ENCODE results near the gene CSK. TPM values are rescaled to one million over a fixed set of nuclear protein-coding genes. Genes with fewer than 3 reads are reported as not detected.

Gene CSK
- total and polyA plus RNA-seq, 3 donors from 2014 or later = 41.5 to 45.6 (median 43.1) TPM

DNA sequence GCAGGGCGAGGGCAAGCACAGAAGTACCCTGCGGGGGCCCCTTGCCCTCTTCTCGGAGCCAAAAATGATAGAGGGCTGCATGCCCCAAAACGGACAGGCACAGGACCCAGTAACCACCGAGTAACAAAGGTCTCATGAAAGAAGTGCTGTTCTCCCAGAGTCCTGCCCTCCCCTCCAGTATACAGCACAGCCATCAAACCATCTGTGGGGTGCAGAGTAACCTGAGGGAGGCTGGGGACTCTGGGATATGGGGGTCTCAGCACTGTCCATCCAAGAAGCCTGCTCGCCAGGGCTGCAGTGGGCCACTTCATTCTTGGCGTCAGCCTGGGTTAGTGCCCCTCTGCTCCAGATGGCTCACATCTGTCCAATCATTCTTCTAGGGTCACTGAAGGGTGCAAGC, 55.0 kb downstream of the CSK start:
- Histone ChIP-seq H3K36me3 (ENCODE audit: low read depth, missing control alignments) (no peaks in the 10 kb centered on the region), H3K4me1 (peaks cover 6% of the 10 kb centered on the region), H3K27me3 (no peaks in the 10 kb centered on the region), H3K4me3 (no peak overlapping the region), H3K9me3 (no peaks in the 10 kb centered on the region), H3K27ac (no peak overlapping the region)
- no peak for TF ChIP-seq POLR2A (IDR thresholded peaks at IDR 0.05)
- TF ChIP-seq, protein P1, sequence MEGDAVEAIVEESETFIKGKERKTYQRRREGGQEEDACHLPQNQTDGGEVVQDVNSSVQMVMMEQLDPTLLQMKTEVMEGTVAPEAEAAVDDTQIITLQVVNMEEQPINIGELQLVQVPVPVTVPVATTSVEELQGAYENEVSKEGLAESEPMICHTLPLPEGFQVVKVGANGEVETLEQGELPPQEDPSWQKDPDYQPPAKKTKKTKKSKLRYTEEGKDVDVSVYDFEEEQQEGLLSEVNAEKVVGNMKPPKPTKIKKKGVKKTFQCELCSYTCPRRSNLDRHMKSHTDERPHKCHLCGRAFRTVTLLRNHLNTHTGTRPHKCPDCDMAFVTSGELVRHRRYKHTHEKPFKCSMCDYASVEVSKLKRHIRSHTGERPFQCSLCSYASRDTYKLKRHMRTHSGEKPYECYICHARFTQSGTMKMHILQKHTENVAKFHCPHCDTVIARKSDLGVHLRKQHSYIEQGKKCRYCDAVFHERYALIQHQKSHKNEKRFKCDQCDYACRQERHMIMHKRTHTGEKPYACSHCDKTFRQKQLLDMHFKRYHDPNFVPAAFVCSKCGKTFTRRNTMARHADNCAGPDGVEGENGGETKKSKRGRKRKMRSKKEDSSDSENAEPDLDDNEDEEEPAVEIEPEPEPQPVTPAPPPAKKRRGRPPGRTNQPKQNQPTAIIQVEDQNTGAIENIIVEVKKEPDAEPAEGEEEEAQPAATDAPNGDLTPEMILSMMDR (IDR thresholded peaks at IDR 0.05) = no peak
- 85 to 88% methylated on average over 3 to 7 of the region's 7 CpGs for WGBS, 2 donors
- no peak for DNase-seq
- intact Hi-C loops (cut with DNase I; ENCODE audit: low total_unique reads) = no loop called here

DNA sequence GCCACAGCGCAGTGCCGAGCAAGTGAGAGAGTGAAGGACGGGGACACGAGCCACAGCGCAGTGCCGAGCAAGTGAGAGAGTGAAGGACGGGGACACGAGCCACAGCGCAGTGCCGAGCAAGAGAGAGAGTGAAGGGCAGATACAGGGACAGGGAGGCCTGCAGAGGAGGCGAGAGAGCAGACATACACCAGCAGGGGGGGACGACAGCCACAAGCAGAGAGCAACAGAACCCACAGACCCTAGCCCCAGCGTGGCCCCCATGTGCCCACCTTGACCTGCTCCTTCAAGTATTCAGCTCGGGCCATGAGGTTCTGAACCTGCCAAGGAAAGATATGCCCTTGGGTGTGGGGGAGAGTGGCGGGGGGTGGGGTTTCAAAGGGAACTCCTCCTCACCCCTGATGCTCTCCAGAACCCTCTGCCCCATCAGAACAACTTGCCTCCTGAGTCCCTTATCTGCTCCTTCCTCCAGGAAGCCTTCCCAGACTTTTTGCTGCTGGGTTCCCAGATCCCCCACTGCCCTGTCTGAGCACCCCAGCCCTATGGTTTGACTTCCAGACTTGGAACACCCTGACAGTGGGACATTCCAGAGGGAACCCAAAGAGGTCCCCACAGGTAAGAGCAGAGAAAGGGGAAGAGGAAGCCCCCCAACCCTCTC, 55.7 kb downstream of the CSK start:
- no peak overlapping the region for H3K4me3 ChIP-seq
- no peak for DNase-seq
- TF ChIP-seq POLR2A (IDR thresholded peaks at IDR 0.05) = no peak
- TF ChIP-seq, protein P1 (IDR thresholded peaks at IDR 0.05) = no peak
- 81 to 87% methylated on average over 15 of the region's 15 CpGs for WGBS, 2 donors
- H3K9me3 ChIP-seq = no peaks in the 10 kb centered on the region
- no peaks in the 10 kb centered on the region for H3K27me3 ChIP-seq
- H3K27ac ChIP-seq = no peak overlapping the region
- no peaks in the 10 kb centered on the region for H3K36me3 ChIP-seq (ENCODE audit: low read depth, missing control alignments)
- H3K4me1 ChIP-seq = peaks cover 11% of the 10 kb centered on the region
- intact Hi-C loops (cut with DNase I; ENCODE audit: low total_unique reads) = no loop called here

DNA sequence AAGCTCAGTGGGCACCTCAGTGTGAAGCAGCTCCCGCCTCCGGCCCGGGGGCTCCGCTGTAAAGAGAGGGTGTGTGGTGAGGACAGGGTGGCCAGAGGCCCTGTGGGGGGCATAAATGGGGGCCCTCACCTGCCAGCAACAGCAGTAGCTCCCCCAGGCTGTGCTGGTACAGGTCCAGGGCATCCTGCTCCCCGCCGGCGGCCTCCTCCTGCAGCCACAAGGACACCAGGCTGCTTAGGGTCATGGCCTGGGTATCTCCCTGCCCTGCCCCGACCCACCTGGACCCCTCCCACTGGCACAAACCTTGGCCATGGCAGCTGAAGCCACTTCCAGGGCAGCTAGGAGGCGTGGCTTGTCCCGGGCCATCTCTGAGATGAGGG, 56.2 kb downstream of the CSK start:
- peaks cover 11% of the 10 kb centered on the region for H3K4me1 ChIP-seq
- no peak for DNase-seq
- intact Hi-C loops (cut with DNase I; ENCODE audit: low total_unique reads) = no loop called here
- no peak overlapping the region for H3K27ac ChIP-seq
- TF ChIP-seq POLR2A (IDR thresholded peaks at IDR 0.05) = no peak
- TF ChIP-seq, protein P1 (IDR thresholded peaks at IDR 0.05) = no peak
- 94 to 98% methylated on average over 8 to 10 of the region's 10 CpGs for WGBS, 2 donors
- H3K36me3 ChIP-seq (ENCODE audit: low read depth, missing control alignments) = no peaks in the 10 kb centered on the region
- no peaks in the 10 kb centered on the region for H3K27me3 ChIP-seq
- no peak overlapping the region for H3K4me3 ChIP-seq
- H3K9me3 ChIP-seq = no peaks in the 10 kb centered on the region

DNA sequence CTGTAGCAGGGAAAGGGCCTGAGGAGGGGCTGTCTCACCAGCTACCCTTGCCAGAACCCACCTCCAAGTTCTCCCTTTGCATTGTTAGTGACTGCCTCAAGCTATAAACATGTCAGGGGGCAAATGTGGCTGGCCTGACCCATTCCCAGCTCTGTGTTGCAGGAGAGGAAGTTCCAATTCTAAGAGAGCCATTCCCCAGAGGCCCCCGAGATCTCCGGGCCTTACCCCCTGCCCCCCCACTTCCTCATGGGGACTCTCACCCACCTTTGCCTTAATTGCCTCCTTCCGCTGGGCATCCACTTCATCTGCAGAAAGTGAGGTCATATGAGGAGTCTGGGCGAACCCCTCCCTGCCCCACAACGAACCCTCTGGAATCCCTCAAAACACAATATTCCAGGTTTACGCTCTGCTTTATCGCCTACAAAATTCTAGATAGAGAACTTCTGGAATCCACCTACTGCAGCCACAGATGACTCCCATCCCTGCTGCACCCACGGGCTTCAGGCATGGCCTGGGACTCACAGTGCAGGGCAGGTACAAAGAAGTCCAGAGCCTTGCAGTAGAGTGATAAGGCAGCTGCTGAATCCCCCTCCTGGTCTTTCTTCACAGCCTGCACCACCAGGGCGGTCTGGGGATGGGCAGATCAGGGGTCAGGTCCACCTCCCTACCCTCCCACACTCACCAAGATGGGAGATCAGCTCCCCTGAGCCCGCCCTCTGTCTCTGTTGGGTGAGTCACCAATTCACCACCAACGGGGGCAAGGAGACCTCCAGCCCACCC, 57.1 kb downstream of the CSK start:
- no peak overlapping the region for H3K4me3 ChIP-seq
- H3K27ac ChIP-seq = no peak overlapping the region
- H3K36me3 ChIP-seq (ENCODE audit: low read depth, missing control alignments) = no peaks in the 10 kb centered on the region
- H3K4me1 ChIP-seq = peaks cover 17% of the 10 kb centered on the region
- WGBS, 2 donors = 87 to 94% methylated on average over 8 to 11 of the region's 11 CpGs
- no peaks in the 10 kb centered on the region for H3K9me3 ChIP-seq
- no peaks in the 10 kb centered on the region for H3K27me3 ChIP-seq
- DNase-seq = no peak
- intact Hi-C loops (cut with DNase I; ENCODE audit: low total_unique reads) = no loop called here
- TF ChIP-seq POLR2A (IDR thresholded peaks at IDR 0.05) = no peak
- TF ChIP-seq, protein P1 (IDR thresholded peaks at IDR 0.05) = no peak
